Suppressor macrophage (primary cell): Measurements from ENCODE around the gene DENND6B.

Source experiments
- DNase-seq, 4 experiments: peaks; one replicate each; pipeline ENCODE4 v3.0.0-alpha.2; 2020 to 2022

The DENND6B gene

DNA sequence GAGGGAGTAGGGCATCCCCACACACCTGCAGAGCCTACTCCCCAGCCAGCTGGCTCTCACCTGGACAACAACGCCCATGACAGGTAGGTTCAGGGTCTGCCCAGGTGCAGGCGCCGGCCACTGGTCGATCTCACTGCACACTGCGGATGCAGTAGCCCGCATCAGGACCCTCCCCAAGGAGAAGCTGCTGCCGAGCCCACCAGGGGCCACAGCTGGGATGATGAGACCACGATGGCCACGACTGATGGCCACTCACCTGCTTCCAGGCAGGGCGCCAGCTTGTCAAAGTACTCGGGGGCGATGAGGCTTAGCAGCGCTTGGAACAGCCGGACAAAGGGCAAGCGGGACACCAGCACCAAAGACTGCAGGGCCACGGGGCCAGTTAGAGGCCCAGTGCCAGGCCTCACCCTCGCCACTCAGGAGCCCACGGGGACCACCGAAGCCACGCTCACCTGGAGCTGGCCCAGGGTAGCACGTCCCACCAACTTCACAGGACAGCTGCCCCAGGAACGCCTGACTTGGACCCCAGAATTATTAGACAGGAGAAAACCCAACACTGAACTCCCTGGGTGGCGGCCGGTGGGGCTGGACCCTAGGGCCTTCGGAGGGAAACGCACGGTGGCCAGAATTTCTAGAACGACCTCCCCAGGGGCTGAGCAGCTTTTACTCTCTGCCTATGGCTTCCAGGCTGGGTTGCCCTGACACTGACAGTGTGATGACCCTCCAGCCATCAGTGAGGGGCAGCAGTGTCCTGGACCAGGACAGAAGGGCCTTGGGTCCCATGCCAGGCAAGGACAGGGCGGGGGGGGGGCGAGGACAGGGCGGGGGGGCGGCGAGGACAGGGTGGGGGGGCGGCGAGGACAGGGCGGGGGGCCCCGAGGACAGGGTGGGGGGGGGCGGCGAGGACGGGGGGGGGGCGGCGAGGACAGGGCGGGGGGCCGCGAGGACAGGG lies 10.4 kb downstream of the DENND6B start:
- DNase-seq, result no peak

DNA sequence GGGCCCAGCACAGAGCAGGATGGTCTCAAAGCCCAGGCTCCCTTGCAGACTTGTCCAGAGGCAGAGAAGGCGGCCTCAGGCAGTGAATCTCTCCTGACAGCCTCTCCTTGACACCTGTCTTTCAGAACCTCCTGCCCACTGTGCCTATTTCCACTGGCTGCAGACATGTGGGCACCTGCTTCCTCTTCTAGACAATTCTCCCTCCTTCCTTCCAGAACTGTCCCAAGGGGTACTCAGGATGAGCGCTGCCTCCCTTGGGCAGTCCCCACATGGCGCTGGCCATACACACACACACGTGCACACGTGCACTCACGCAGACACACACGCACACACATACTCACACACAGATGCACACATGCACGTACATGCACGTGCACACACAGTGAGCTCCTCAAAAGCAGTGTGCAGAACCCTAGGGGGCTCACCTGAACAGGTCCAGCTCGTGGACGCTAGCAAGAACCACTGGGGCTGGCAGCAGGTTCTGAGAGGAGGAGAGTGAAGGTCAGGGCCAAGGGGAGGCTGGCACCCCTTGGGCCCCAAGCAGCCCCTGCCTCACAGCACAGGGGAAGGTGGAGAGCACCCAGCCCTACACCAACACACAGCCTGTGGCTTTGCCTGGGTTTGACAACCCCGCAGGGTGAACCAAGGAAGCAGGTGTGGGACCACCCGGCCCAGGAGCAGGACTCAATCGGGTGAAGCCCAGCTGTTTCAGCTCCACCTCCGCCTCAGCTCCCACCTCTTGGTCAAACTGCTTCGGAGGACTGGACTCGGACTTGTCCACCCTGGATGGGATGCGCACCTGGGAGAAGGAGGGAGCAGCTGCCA lies 11.3 kb downstream of the DENND6B start:
- DNase-seq, result peak in 1 of 4 experiments; percentile 4

DNA sequence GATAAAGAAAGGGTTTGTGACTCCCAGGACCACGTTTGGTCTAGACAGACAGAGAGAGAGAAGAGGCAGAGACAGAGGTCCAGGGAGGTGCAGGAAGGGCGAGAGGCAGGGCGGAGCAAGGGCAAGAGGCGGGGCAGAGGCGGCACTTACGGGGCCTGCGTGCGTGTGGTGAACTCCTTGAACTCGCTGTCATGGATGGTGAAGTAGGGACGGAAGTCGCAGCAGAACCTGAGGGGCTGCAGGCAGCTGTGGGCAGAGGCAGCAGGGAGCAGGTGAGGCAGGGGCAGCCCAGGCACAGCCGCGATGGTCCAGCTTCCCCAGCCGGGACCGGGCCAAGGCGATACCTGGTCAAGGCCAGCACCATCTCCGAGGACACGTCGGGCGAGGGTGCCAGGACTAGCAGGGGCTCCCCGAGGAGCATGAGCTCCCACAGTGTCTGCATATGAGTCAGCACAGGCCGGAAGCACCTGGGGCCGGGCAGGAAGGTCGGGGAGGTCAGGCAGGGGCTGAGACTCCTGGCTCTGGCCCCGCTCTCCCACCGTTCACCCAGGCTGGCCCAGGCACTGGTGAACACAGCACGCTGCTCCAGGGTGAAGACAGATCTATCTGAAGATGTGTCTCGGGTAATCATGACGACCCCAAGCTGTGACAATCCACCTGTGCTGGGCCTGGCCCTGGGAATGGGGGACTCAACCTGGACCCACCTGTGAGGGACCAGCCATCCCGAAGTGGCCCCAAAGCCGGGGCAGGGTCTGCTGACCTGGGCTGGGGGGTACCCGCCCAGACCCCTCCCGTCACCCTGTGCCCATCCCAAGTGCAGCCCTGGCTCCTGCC lies 12.1 kb downstream of the DENND6B start:
- DNase-seq, result peak; percentile 70 to 86 (median 80)

DNA sequence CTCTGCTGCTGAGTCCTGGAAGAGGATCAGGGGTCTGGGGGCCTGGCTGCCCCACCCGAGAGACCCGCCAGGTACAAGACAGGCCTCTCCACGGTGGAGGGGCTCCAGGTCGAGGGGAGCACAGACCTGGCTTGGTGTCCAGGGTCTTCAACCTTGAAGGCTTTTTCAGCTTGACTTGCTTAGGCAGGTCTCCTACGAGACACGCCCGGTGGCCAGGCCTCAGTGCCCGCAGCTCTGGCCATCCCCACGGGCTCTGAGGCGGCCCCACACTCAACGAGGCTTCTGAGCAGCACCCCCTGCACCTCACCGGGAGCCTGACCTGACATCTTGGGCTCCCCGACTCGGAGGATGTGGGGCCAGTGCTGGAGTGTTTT lies 12.7 kb downstream of the DENND6B start:
- DNase-seq, result no peak

DNA sequence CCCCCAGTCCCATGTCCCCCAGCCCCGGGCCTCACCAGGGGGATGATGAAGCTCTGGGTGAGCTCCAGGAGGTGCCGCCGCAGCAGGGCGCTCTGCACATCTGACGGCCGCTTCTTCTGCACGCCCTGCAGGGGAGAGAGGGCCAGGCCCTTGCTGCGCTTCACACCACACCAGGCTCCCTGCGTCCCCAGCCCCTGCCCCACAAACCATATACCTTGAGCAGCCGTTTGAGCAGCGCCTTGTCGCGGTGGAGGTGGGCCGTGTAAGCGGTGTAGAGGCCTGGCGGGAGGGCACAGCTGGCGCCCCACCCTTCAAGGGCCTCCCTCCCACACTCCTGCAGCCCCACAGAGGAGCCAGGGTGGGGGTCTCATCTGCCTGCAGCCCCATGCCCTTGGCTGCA lies 13.2 kb downstream of the DENND6B start:
- DNase-seq, result no peak

DNA sequence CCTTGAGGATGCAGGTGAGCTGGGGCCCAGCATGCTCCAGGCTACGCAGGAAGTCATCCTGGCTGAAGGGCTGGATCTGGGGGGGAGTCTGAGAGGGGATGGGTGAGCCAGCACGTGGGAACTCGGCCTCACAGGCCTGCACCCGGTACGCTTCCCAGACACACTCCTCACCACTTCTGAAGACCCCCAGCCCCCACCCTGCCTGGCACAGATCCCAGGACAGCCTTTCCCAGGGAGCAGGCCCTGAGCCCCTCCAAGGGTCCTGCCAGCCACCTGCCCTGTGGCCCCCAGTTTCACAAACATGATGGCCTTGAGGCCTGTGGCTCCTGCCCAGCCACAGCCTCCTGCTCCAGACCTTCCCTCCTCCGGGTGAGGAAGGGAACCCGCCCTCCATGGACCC lies 13.8 kb downstream of the DENND6B start:
- no peak for DNase-seq

DNA sequence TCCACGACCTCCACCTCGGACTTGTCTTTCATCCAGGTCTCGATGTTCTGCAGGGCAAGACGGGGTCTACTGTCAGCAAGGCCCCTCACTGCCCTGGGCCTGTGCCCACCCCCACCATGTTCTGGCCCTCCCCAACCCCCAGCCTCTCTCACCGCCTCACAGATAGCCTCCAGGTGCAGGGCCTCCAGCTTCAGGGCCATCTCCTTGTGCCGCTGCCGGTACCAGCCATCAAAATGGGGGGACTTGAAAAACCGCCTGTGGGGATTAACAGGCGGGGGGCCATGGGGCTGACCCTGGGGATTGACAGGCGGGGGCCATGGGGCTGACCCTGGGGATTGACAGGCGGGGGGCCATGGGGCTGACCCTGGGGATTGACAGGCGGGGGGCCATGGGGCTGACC lies 14.4 kb downstream of the DENND6B start:
- no peak for DNase-seq

DNA sequence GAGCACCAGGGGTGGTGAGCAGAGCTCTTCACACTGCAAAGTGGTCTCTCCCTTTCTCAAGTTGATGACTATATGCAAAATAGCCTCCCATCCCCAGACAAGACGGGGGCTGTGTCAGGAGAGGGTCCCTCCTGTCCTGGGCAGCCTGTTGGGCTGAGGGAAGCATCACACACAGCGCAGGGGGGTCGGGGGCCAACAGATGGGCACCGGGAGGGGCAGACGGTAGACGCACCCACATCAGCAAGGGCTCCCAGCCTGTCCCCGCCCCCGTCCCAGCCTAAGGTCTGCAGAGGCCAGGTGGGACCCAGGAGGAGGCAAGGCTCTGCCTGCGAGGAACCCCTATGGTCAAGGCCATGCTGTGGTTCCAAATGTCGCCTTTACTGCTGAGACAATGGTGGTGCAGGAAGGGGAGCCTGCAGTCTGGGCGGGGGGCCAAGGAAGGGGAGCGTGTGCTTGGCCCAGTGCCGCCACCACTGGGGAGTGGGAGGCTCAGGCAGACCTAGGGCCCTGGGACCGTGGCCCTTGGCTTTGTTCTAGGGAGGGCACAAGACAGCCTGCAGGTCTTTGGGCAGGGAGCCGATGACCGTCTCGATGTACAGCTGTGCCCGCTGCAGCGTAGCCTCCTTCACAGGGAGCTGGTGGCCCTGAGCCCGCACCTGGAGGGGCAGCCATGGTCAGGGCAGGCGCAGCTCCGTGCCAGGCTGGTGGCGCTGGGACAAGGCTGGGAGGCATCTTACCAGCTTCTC lies 15.0 kb downstream of the DENND6B start:
- DNase-seq, result no peak

DNA sequence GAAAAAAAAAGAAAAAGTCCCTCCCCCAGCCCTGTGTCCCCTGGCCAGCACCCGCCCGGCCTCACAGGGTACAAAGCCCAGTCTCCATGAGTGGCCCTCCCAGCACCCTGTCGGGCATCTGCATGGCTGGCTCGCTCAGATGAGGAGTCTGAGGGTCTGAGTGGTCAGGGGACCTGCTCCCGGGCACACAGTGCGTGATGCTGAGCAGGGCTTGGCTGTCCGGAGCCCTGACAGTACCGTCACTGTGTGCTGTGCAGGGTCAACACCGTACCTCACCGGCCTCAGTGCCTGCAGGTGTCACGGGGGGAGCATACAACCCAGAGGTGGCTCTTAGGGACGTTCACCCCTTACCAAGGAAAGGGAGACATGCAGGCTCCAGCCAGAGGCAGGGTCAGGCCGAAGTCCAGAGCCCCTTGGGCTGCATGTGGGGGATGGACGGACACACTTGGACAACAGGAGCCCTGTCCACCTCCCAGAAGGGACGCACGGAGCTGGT lies 15.8 kb downstream of the DENND6B start:
- DNase-seq, result no peak

DNA sequence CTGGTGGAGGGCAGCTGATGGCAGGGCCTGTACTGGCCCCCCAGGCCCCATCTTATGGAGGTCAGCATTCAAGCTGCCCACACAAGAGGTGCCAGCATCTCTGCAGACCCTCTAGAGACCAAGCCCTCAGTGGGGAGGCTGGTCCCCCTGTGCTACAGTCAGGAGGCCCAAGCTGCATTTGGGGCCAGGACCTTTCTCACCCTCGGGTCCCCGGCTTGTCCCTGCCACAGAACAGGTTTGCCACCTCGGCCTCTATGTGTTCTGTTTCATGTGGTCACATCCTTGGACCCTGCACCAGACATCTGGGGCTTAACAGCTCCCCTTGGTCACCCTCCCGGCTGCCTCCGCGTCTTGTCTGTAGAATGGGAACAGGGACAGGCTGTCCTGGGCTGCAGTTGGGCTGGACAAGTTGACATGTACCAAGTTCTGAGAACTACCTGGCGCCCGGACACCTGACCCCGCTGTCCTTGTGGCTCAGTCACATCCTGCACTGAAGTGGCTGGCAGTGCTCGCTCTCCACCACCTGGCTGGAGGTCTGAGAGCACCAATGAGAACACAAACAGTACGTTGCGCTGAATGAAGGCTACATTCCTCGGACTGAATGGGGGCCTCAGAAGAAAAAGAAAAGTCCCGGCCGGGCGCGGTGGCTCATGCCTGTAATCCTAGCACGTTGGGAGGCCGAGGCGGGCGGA lies 16.6 kb downstream of the DENND6B start:
- no peak for DNase-seq

DNA sequence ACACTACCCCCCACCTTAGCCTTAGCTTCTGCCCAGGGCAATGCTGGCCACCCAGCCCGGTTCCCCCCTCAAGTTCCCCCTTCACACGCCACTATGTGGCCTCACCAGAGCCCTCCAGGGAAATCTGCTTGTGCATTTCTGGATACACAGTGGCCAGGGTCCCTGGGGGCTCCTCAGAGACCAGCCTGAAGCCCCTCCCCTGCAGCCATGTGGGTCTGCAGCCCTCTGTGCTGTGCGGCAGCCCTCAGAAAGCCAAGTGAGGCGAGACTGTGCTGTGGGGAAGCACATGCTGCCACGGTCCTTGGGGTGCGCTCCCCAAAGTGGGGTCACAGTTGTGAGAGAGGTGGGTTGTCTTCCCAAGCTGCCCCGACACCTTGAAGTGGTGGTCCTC lies 17.2 kb downstream of the DENND6B start:
- DNase-seq, result no peak

DNA sequence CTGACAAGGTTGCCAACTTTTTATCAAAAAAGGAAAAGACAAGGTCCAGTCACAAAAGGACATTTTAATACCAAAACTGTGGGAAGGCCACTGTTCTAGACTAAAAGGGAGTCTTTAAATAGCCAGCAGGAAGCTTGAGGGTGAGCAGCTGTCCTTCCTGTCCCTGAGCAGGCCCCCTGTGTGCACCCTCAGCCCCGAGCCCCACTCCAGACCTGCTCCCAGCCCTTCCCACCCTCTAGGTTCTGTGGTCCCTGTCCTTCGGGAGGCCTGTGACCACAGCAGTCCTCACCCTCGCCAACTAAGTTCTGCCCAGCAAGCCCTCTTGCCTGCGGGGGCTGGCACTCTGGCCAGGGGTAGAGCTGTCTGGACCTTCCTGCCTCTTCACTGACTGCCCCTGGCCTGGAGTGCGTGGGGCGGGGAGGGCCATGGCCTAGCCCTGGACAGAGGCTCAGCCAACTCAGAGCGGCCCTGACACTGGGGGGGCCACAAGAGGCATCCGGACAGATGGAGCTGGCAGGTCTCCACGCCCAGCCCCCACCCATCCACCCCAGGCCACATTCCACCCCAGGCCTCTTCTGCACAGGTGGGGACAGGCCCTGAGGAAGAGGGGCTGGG lies 17.7 kb downstream of the DENND6B start:
- DNase-seq, result peak in 2 of 4 experiments; percentile 39 to 50

DNA sequence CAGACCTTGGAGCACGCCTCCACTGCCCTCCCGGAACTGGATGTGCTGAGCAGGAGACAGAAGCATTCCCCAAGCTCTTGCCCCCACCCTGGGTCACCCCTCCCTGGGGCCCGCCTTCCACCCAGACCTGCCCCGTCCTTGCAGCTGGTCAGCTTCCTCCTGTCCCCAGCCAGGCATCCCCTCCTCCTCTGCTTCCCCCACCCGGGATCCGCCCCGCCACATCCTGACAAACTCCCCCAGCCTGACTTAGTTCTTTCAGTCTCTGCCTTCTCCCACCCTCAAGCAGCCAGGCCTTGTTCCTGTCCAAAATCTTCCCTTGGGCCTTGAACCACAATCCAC lies 18.2 kb downstream of the DENND6B start:
- DNase-seq, result peak; percentile 87 to 96 (median 94)

DNA sequence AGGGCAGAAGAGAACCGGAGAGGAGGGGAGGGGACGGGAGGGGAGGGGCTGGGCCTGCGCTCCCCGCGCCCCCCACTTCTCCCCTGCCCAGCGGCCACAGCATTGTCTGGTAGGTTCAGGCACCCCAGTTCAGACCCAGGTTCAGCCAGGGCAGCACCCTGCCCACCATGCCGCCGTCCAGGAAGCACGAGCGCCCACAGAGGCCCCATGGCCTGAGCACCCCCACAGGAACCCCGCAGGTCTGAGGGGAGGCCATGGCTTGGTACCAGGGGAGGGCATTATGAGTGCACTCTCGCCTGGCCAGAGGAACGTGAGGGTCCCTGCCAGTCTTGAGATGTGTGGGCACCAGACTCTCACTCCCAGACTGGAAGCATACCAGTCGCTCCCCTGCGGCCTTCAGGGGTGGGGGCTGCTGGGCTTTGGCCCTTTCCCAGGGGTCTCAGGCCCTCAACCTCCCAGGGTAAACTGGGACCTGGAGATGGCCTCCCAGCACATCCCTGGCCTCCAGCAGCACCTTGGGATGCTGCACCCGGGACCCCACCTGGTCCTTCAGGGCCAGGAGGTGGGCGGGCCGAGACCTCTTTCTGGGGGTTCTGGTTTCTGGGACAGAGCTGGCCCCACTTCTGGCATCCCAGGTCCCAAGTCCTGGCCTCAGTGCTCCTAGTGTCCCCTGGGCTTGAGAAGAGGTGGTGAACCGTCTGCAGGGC lies 18.8 kb downstream of the DENND6B start:
- peak; percentile 21 to 69 (median 52) for DNase-seq

DNA sequence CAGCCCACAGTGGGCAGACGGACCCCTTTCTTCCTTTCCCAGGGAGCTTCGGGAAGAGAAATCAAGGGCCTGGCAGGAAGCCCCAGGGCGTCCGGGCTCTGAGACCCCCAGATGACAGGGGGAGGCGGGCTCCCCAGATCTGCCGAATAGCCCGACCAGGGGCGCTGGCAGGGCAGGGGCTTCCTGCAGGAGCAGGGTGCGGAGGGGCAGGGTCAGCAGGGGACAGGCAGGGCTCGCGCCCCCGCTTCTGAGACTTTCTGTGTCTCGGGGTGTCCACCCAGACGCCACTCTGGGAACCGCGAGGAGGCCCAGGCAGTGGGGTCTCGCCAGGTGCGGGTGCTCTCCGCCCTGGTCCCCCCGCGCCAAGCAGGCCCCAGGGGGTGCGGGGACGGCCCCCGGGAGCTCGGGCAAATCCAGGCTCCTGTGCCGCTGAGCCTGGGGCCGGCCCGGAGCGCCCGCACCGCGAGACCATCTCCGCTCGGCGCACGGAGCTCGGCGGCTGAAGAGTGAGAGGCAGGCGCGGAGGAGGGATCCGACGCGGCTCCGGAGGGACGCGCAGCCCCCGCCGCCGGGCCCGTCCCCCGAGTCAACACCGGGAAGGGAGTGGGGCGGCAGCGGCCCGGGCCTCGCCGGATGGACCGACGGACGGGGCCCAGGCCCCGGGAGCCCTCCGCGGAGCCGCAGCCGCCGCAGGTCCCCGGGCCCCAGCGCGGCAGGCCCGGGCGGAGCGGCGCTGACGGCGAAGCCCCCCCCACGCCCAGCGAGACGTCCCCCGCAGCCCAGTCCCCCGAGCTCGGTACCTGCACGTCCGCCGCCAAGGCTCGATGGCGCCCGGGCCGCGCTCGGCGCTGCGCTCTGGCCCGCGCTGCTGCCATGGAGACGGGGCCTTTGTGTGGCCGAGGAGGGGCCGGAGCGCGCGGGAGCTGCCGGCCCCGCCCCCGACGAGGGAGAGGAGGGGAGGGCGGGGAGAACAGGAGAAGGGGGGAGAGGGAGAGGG lies 19.8 kb downstream of the DENND6B start, which contains the start of gene PLXNB2:
PLXNB2 (minus strand) TSS at position 894 of the 997 bp plus-strand sequence. CDS start 17,062 bp downstream, outside the sequence.
- peak; percentile 75 to 92 (median 84) for DNase-seq

DNA sequence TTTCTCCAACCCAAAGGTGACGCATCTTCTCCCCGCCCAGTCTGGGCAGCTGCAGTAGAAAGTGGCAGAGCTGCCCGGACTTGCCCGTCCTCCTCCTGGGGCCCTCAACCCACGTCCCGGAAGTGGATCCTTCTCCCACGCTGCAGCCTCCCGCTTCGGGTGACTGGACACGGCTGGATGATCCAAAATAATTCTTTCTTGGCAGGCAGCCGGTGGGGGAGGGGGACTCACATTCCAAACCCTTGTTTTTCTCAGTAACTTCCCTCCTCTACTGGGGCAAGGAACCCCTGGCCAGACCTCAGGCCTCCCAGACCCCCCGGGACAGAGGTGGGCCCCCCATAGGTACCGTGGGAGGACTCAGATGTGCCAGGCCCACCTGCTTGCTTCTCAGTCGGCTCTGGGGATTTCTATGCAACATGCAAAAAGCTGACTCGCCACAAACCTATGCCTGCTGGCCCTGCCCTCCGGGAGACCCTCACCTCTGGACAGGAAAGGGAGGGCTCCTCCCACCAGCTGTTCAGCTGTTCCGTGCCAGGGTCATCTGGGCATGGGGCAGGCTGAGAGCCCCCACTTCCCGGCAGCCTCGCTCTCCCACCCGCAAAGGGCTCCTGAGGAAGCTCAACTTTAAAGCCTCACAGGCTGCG lies 20.8 kb downstream of the DENND6B start:
- peak; percentile 93 to 97 (median 96) for DNase-seq

DNA sequence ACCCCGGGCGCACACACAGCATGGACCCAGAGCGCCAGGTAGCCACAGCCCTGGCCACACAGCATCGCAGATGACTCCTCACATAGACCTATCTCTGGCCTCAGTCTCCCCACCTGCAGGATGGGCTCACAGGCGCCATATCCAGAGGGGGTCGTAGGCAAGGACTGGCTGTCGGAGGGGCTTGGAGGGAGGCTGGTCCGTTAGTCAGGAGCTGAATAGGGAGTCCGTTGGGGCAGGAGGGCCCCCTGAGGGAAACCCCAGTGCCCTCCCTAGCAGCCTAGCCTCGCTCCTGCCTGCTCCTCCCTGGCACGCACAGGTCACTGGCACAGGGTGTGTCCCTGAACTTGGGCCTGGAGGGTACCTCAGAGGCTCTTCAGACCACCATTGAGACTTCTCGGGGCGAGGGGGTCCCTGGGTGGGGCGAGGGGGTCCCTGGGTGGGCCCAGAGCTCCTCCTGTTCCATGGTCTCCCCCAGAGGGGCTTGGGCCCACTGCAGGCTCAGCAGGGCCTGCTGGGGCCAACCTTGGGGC lies 21.4 kb downstream of the DENND6B start:
- no peak for DNase-seq
